Liver (tissue), 9 donors: ENCODE data around the gene SCIN. TPM values are rescaled to one million over a fixed set of nuclear protein-coding genes. Genes with fewer than 3 reads are reported as not detected.

ENCODE experiments used
- DNase-seq: peaks from one replicate; pipeline ENCODE4 v3.0.0-alpha.2; 2017; ENCODE audit warnings: low spot score
- H3K27ac ChIP-seq, 2 donors: one replicate each; pipeline ENCODE4 v1.7.0; 2013; ENCODE audit warnings: inconsistent platforms in 2 of 2, low read length in 2 of 2, control low read depth in 1 of 2, low read depth in 1 of 2, mild to moderate bottlenecking in 1 of 2
- H3K27me3 ChIP-seq, 4 donors: one replicate each; pipeline versions ENCODE4 v1.6.1 to v1.7.0; 2013; ENCODE audit warnings: low read length in 3 of 4, inconsistent platforms in 1 of 4, mild to moderate bottlenecking in 1 of 4, moderate library complexity in 1 of 4; ENCODE audit not compliant: control insufficient read depth in 4 of 4, insufficient read depth in 4 of 4
- H3K36me3 ChIP-seq, 4 donors: one replicate each; pipeline versions ENCODE4 v1.6.1 to v1.7.0; 2013; ENCODE audit warnings: low read length in 3 of 4, mild to moderate bottlenecking in 3 of 4, low read depth in 1 of 4, moderate library complexity in 1 of 4; ENCODE audit not compliant: control insufficient read depth in 4 of 4, insufficient read depth in 3 of 4
- H3K4me1 ChIP-seq, 4 donors: one replicate each; pipeline versions ENCODE4 v1.6.1 to v1.7.0; 2013; ENCODE audit warnings: low read length in 3 of 4, mild to moderate bottlenecking in 3 of 4, moderate library complexity in 1 of 4; ENCODE audit not compliant: control insufficient read depth in 4 of 4, insufficient read depth in 4 of 4
- H3K4me3 ChIP-seq, 3 donors: one replicate each; pipeline versions ENCODE4 v1.6.1 to v1.7.0; 2013; ENCODE audit warnings: low read length in 3 of 3, control low read depth in 1 of 3, low read depth in 1 of 3, mild to moderate bottlenecking in 1 of 3
- H3K9ac ChIP-seq, 2 donors: one replicate each; pipeline ENCODE4 v1.7.0; 2013; ENCODE audit warnings: low read length in 2 of 2, mild to moderate bottlenecking in 2 of 2, moderate library complexity in 2 of 2, control low read depth in 1 of 2, low read depth in 1 of 2
- H3K9me3 ChIP-seq, 4 donors: one replicate each; pipeline versions ENCODE4 v1.6.1 to v1.7.0; 2013; ENCODE audit warnings: low read length in 3 of 4; ENCODE audit not compliant: control insufficient read depth in 4 of 4
- ATF3 ChIP-seq: IDR thresholded peaks from 2 replicates; pipeline ENCODE4 v1.6.1; 2016; ENCODE audit warnings: antibody characterized with exemption
- EGR1 ChIP-seq, 2 donors: IDR thresholded peaks; 2 replicates each; pipeline ENCODE4 v1.6.1; 2016 to 2018; ENCODE audit warnings: antibody characterized with exemption in 2 of 2, low read depth in 2 of 2
- FOXA1 ChIP-seq: IDR thresholded peaks from 2 replicates; pipeline ENCODE4 v1.6.1; 2016; ENCODE audit warnings: antibody characterized with exemption
- FOXA2 ChIP-seq: IDR thresholded peaks from 2 replicates; pipeline ENCODE4 v1.6.1; 2016; ENCODE audit warnings: antibody characterized with exemption
- GABPA ChIP-seq, 2 donors: IDR thresholded peaks in 1 of 2; conservative IDR thresholded peaks in 1 of 2; 2 replicates each; pipeline ENCODE4 v1.6.1; 2016; ENCODE audit warnings: antibody characterized with exemption in 2 of 2, mild to moderate bottlenecking in 1 of 2, moderate library complexity in 1 of 2
- HNF4A ChIP-seq, 2 donors: conservative IDR thresholded peaks; 2 replicates each; pipeline ENCODE4 v1.6.1; 2016; ENCODE audit warnings: antibody characterized with exemption in 2 of 2, mild to moderate bottlenecking in 2 of 2
- HNF4G ChIP-seq: IDR thresholded peaks from 2 replicates; pipeline ENCODE4 v1.6.1; 2016; ENCODE audit warnings: antibody characterized with exemption
- JUND ChIP-seq, 2 donors: IDR thresholded peaks; 2 replicates each; pipeline ENCODE4 v1.6.1; 2016; ENCODE audit warnings: antibody characterized with exemption in 2 of 2
- RAD21 ChIP-seq, 2 donors: IDR thresholded peaks; 2 replicates each; pipeline ENCODE4 v1.6.1; 2016; ENCODE audit warnings: antibody characterized with exemption in 2 of 2, mild to moderate bottlenecking in 2 of 2
- REST ChIP-seq: IDR thresholded peaks from 2 replicates; pipeline ENCODE4 v1.6.1; 2016; ENCODE audit warnings: antibody characterized with exemption, mild to moderate bottlenecking
- SP1 ChIP-seq: IDR thresholded peaks from 2 replicates; pipeline ENCODE4 v1.6.1; 2018; ENCODE audit warnings: antibody characterized with exemption, mild to moderate bottlenecking
- TAF1 ChIP-seq: conservative IDR thresholded peaks from 2 replicates; pipeline ENCODE4 v1.6.1; 2016; ENCODE audit warnings: antibody characterized with exemption, mild to moderate bottlenecking
- YY1 ChIP-seq: IDR thresholded peaks from 2 replicates; pipeline ENCODE4 v1.6.1; 2016; ENCODE audit warnings: antibody characterized with exemption, mild to moderate bottlenecking
- WGBS: extraction: QIAGEN DNeasy Blood & Tissue Kit; methylation state at CpG from one replicate; pipeline ENCODE4 v1.1.7; 2013; 5-methylcytosine and 5-hydroxymethylcytosine counted together
- polyA plus RNA-seq, 2 donors: library from polyadenylated mRNA; stranded (reverse) in 1 of 2; unstranded in 1 of 2; fragments of 200-250 nt in 1 of 2; fragments of >200 nt in 1 of 2; fragmentation: Nextera tagmentation in 1 of 2; extraction: Ambion mirVana in 1 of 2; gene quantifications; one replicate each; pipeline versions ENCODE4 v1.2.1 to v1.2.3, GENCODE V29; 2013 to 2015
- total RNA-seq, 2 donors: library from RNA; depleted of rRNA; stranded (reverse); fragments of >200 nt; gene quantifications; one replicate each; pipeline ENCODE4 v1.2.3, GENCODE V29; 2014
- TF ChIP-seq, protein P1 (sequence below): IDR thresholded peaks from 2 replicates; pipeline ENCODE4 v1.6.1; 2016; ENCODE audit warnings: antibody characterized with exemption
- TF ChIP-seq, protein P2 (sequence below): fragments of 150-350 bp; IDR thresholded peaks from 2 replicates; pipeline ENCODE4 v1.5.1; 2017; ENCODE audit warnings: improper control_type of control experiment, low read depth, low read length; ENCODE audit not compliant: missing input control
- donor health status: healthy.
- donor health status: healthy.
- donor health status: healthy.
- donor health status: healthy.
- donor health status: healthy.

Gene SCIN
- total and polyA plus RNA-seq, 4 donors: 0.05 to 0.23 TPM; not detected in 2

- TF ChIP-seq, protein P1, sequence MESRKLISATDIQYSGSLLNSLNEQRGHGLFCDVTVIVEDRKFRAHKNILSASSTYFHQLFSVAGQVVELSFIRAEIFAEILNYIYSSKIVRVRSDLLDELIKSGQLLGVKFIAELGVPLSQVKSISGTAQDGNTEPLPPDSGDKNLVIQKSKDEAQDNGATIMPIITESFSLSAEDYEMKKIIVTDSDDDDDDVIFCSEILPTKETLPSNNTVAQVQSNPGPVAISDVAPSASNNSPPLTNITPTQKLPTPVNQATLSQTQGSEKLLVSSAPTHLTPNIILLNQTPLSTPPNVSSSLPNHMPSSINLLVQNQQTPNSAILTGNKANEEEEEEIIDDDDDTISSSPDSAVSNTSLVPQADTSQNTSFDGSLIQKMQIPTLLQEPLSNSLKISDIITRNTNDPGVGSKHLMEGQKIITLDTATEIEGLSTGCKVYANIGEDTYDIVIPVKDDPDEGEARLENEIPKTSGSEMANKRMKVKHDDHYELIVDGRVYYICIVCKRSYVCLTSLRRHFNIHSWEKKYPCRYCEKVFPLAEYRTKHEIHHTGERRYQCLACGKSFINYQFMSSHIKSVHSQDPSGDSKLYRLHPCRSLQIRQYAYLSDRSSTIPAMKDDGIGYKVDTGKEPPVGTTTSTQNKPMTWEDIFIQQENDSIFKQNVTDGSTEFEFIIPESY: no peak
- TF ChIP-seq ATF3: no peak
- no peak for TF ChIP-seq GABPA (IDR thresholded peaks at IDR 0.05 in 1 of 2, conservative IDR thresholded peaks at IDR 0.05 in 1 of 2)
- TF ChIP-seq JUND (IDR thresholded peaks at IDR 0.05): no peak
- no peak for TF ChIP-seq SP1
- no peak for TF ChIP-seq YY1
- TF ChIP-seq EGR1 (IDR thresholded peaks at IDR 0.05; ENCODE audit: low read depth in 2 of 2): no peak
- no peak for TF ChIP-seq REST
- no peak for TF ChIP-seq HNF4A (conservative IDR thresholded peaks at IDR 0.05)
- TF ChIP-seq, protein P2, sequence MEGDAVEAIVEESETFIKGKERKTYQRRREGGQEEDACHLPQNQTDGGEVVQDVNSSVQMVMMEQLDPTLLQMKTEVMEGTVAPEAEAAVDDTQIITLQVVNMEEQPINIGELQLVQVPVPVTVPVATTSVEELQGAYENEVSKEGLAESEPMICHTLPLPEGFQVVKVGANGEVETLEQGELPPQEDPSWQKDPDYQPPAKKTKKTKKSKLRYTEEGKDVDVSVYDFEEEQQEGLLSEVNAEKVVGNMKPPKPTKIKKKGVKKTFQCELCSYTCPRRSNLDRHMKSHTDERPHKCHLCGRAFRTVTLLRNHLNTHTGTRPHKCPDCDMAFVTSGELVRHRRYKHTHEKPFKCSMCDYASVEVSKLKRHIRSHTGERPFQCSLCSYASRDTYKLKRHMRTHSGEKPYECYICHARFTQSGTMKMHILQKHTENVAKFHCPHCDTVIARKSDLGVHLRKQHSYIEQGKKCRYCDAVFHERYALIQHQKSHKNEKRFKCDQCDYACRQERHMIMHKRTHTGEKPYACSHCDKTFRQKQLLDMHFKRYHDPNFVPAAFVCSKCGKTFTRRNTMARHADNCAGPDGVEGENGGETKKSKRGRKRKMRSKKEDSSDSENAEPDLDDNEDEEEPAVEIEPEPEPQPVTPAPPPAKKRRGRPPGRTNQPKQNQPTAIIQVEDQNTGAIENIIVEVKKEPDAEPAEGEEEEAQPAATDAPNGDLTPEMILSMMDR: no peak
- 76% methylated on average over 8 of the region's 8 CpGs for WGBS
- Histone ChIP-seq H3K36me3 (no peaks in the 10 kb centered on the region), H3K27ac (no peak overlapping the region), H3K27me3 (peaks cover 0 to 2% (median 0%) of the 10 kb centered on the region in 4 donors), H3K9me3 (no peaks in the 10 kb centered on the region), H3K9ac (no peak overlapping the region), H3K4me3 (no peak overlapping the region), H3K4me1 (no peaks in the 10 kb centered on the region)
- no peak for DNase-seq
Measured at GRCh38 chr7:12529971-12530710, 40.4 kb upstream of the SCIN start.

DNA sequence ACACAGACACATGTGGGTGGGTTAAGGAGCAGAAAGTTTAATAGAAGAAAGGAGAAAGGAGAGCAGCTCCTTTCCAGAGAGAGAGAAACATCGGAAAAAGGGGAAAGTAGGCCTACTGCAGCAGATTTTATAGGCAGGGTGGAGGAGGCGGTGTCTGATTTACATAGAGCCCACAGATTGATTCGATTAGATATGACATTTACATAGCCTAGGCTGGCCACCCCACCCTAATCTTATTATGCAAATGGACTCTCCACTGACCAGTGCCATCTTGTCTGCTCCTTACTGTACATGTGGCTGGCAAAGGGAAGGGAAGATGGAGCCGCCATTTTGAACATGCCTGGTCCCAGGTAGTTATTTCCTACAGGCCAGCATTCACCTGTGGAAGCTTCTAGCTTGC lies 38.7 kb upstream of the SCIN start:
- Histone ChIP-seq H3K9me3 (no peaks in the 10 kb centered on the region), H3K9ac (no peak overlapping the region), H3K27me3 (peaks cover 0 to 2% (median 0%) of the 10 kb centered on the region in 4 donors), H3K27ac (no peak overlapping the region), H3K4me1 (no peaks in the 10 kb centered on the region), H3K4me3 (no peak overlapping the region), H3K36me3 (no peaks in the 10 kb centered on the region)
- no peak for TF ChIP-seq FOXA2
- TF ChIP-seq FOXA1: no peak
- TF ChIP-seq HNF4G: no peak
- TF ChIP-seq ATF3: no peak
- no peak for TF ChIP-seq TAF1
- no peak for TF ChIP-seq SP1
- TF ChIP-seq, protein P1: no peak
- TF ChIP-seq RAD21 (IDR thresholded peaks at IDR 0.05): no peak
- TF ChIP-seq, protein P2: no peak
- WGBS: 82% methylated on average over 4 of the region's 4 CpGs
- DNase-seq: no peak
